GM18508 (cell line): ENCODE measurements around the gene NR6A1.
"Not testable (repeated sequence)": the region's sequence is repeated elsewhere in the genome, so short reads cannot be mapped to it uniquely, and the experiment has no call there.

Source experiments
- ATAC-seq: cut with Tn5 transposase; IDR thresholded peaks from one replicate; pipeline ENCODE4 v1.9.1; 2021; ENCODE audit warnings: moderate number of reproducible peaks; ENCODE audit not compliant: insufficient read depth, unreplicated experiment

The NR6A1 gene

GRCh38 chr9:124624735-124624992, 146.4 kb downstream of the NR6A1 start:
- no peak for ATAC-seq

- ATAC-seq = no peak
Observed at GRCh38 chr9:124623966-124624734, 147.0 kb downstream of the NR6A1 start.

GRCh38 chr9:124622882-124623281, 148.2 kb downstream of the NR6A1 start:
- no peak for ATAC-seq

- no peak for ATAC-seq
Observed at GRCh38 chr9:124621371-124622328, 149.5 kb downstream of the NR6A1 start.

- no peak for ATAC-seq
Observed at GRCh38 chr9:124618476-124618875, 152.6 kb downstream of the NR6A1 start.

GRCh38 chr9:124617477-124618141, 153.5 kb downstream of the NR6A1 start:
- no peak for ATAC-seq

- no peak for ATAC-seq
Observed at GRCh38 chr9:124616961-124617360, 154.2 kb downstream of the NR6A1 start.

GRCh38 chr9:124615840-124616239, 155.3 kb downstream of the NR6A1 start:
- not testable (repeated sequence) for ATAC-seq

- ATAC-seq = no peak
Observed at GRCh38 chr9:124615100-124615742, 155.9 kb downstream of the NR6A1 start.

GRCh38 chr9:124613849-124614248, 157.3 kb downstream of the NR6A1 start:
- ATAC-seq = no peak

- ATAC-seq = no peak
Observed at GRCh38 chr9:124611106-124611505, 160.0 kb downstream of the NR6A1 start.

- no peak for ATAC-seq
Observed at GRCh38 chr9:124606027-124606426, 165.1 kb downstream of the NR6A1 start.

- no peak for ATAC-seq
Observed at GRCh38 chr9:124605258-124605657, 165.9 kb downstream of the NR6A1 start.

- ATAC-seq = no peak
Observed at GRCh38 chr9:124602632-124603031, 168.5 kb downstream of the NR6A1 start.

- ATAC-seq = no peak
Observed at GRCh38 chr9:124602204-124602603, 168.9 kb downstream of the NR6A1 start.

- no peak for ATAC-seq
Observed at GRCh38 chr9:124600407-124600806, 170.7 kb downstream of the NR6A1 start.

- ATAC-seq = no peak
Observed at GRCh38 chr9:124599121-124599795, 171.9 kb downstream of the NR6A1 start.

GRCh38 chr9:124598048-124598447, 173.1 kb downstream of the NR6A1 start:
- no peak for ATAC-seq

GRCh38 chr9:124596172-124596839, 174.8 kb downstream of the NR6A1 start:
- ATAC-seq = no peak
